GM23338 (cell line): Measurements from ENCODE around the gene RWDD3.

ENCODE experiments used
- EZH2 ChIP-seq: fragments of 200-600 bp; sonication (generic); IDR thresholded peaks from one replicate; pipeline ENCODE4 v1.8.0; 2017; ENCODE audit warnings: antibody characterized with exemption, mild to moderate bottlenecking, low read depth; ENCODE audit not compliant: unreplicated experiment
- TF ChIP-seq, protein P1 (sequence below), 2 experiments: fragments of 200-600 bp in 1 of 2; sonication (generic) in 1 of 2; conservative IDR thresholded peaks; 2 replicates each; pipeline versions ENCODE4 v1.5.1 to v1.6.1; 2016 to 2017; ENCODE audit warnings: antibody characterized with exemption in 2 of 2, low read depth in 2 of 2, mild to moderate bottlenecking in 2 of 2, moderate library complexity in 1 of 2
- TF ChIP-seq, protein P2 (sequence below): IDR thresholded peaks from one replicate; pipeline ENCODE4 v1.6.1; 2018; ENCODE audit warnings: antibody characterized with exemption; ENCODE audit not compliant: unreplicated experiment

DNA sequence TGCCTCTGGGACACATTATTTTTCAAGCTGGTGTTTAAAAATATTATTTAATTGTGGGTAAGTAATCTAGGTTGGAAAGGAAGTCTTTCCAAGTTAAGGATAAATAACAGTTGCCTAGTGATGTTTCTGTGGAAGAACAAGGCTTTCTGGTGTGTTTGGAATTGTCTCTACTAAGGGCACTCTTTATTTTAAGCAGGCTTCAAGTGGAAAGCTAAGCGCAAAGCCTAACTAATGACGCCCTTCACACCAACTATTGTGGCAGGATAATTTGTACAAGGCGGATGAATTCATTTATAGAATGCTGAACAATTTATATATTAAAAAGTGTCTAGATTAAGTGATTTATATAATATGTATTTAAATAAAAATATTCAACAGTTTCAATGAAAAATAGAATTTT is 25.1 kb upstream of the RWDD3 start:
- TF ChIP-seq, protein P1, sequence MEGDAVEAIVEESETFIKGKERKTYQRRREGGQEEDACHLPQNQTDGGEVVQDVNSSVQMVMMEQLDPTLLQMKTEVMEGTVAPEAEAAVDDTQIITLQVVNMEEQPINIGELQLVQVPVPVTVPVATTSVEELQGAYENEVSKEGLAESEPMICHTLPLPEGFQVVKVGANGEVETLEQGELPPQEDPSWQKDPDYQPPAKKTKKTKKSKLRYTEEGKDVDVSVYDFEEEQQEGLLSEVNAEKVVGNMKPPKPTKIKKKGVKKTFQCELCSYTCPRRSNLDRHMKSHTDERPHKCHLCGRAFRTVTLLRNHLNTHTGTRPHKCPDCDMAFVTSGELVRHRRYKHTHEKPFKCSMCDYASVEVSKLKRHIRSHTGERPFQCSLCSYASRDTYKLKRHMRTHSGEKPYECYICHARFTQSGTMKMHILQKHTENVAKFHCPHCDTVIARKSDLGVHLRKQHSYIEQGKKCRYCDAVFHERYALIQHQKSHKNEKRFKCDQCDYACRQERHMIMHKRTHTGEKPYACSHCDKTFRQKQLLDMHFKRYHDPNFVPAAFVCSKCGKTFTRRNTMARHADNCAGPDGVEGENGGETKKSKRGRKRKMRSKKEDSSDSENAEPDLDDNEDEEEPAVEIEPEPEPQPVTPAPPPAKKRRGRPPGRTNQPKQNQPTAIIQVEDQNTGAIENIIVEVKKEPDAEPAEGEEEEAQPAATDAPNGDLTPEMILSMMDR (conservative IDR thresholded peaks at IDR 0.05; ENCODE audit: low read depth in 2 of 2): no peak
- no peak for TF ChIP-seq EZH2
- TF ChIP-seq, protein P2, sequence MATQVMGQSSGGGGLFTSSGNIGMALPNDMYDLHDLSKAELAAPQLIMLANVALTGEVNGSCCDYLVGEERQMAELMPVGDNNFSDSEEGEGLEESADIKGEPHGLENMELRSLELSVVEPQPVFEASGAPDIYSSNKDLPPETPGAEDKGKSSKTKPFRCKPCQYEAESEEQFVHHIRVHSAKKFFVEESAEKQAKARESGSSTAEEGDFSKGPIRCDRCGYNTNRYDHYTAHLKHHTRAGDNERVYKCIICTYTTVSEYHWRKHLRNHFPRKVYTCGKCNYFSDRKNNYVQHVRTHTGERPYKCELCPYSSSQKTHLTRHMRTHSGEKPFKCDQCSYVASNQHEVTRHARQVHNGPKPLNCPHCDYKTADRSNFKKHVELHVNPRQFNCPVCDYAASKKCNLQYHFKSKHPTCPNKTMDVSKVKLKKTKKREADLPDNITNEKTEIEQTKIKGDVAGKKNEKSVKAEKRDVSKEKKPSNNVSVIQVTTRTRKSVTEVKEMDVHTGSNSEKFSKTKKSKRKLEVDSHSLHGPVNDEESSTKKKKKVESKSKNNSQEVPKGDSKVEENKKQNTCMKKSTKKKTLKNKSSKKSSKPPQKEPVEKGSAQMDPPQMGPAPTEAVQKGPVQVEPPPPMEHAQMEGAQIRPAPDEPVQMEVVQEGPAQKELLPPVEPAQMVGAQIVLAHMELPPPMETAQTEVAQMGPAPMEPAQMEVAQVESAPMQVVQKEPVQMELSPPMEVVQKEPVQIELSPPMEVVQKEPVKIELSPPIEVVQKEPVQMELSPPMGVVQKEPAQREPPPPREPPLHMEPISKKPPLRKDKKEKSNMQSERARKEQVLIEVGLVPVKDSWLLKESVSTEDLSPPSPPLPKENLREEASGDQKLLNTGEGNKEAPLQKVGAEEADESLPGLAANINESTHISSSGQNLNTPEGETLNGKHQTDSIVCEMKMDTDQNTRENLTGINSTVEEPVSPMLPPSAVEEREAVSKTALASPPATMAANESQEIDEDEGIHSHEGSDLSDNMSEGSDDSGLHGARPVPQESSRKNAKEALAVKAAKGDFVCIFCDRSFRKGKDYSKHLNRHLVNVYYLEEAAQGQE: no peak
